Measurements from ENCODE around the gene ETDA. TPM values are rescaled to one million over a fixed set of nuclear protein-coding genes. Genes with fewer than 3 reads are reported as not detected.
"Not testable (repeated sequence)": the region's sequence is repeated elsewhere in the genome, so short reads cannot be mapped to it uniquely, and the experiment has no call there.

Gene ETDA
- total RNA-seq = not detected
- long read RNA-seq = 0 reads

- H3K4me3 ChIP-seq; DNase-seq; ATAC-seq; H3K27me3 ChIP-seq; H3K4me1 ChIP-seq; H3K36me3 ChIP-seq; H3K9me3 ChIP-seq; intact Hi-C loops (cut with DNase I); H3K27ac ChIP-seq: not testable (repeated sequence)
- WGBS (ENCODE audit: insufficient coverage, low coverage, low lambda C conversion rate, missing lambda C conversion rate) = no CpG with 5 or more reads among the region's 1 CpG
Measured at GRCh38 chrX:135252011-135252518, at the start of gene ETDA. ETDA (plus strand) TSS chrX:135252061; CDS start chrX:135253277, 1,216 bp downstream.

GRCh38 chrX:135206427-135206826 is 45.4 kb upstream of the ETDA start:
- 16% methylated on average over 2 of the region's 11 CpGs for WGBS (ENCODE audit: insufficient coverage, low coverage, low lambda C conversion rate, missing lambda C conversion rate)
- H3K4me3 ChIP-seq; H3K27ac ChIP-seq; H3K9me3 ChIP-seq; H3K36me3 ChIP-seq; intact Hi-C loops (cut with DNase I); H3K4me1 ChIP-seq; ATAC-seq: not testable (repeated sequence)
- TF ChIP-seq, protein P1, sequence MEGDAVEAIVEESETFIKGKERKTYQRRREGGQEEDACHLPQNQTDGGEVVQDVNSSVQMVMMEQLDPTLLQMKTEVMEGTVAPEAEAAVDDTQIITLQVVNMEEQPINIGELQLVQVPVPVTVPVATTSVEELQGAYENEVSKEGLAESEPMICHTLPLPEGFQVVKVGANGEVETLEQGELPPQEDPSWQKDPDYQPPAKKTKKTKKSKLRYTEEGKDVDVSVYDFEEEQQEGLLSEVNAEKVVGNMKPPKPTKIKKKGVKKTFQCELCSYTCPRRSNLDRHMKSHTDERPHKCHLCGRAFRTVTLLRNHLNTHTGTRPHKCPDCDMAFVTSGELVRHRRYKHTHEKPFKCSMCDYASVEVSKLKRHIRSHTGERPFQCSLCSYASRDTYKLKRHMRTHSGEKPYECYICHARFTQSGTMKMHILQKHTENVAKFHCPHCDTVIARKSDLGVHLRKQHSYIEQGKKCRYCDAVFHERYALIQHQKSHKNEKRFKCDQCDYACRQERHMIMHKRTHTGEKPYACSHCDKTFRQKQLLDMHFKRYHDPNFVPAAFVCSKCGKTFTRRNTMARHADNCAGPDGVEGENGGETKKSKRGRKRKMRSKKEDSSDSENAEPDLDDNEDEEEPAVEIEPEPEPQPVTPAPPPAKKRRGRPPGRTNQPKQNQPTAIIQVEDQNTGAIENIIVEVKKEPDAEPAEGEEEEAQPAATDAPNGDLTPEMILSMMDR (IDR thresholded peaks at IDR 0.05) = peak; percentile 43 to 58 (median 52)
- DNase-seq = peak; percentile 27 to 52 (median 39)
- peaks cover 0 to 15% of the 10 kb centered on the region in 2 donors for H3K27me3 ChIP-seq

GRCh38 chrX:135213200-135213844 is 38.5 kb upstream of the ETDA start:
- Histone ChIP-seq H3K27ac (no peak overlapping the region), H3K36me3 (no peaks in the 10 kb centered on the region), H3K27me3 (no peaks in the 10 kb centered on the region), H3K9me3 (no peaks in the 10 kb centered on the region), H3K4me3 (no peak overlapping the region), H3K4me1 (no peaks in the 10 kb centered on the region)
- ATAC-seq (no peak), DNase-seq (no peak)
- WGBS (ENCODE audit: insufficient coverage, low coverage, low lambda C conversion rate, missing lambda C conversion rate) = 81% methylated on average over 8 of the region's 8 CpGs
- no peak for TF ChIP-seq POLR2A (IDR thresholded peaks at IDR 0.05)
- TF ChIP-seq, protein P1 (IDR thresholded peaks at IDR 0.05) = no peak
- intact Hi-C loops (cut with DNase I) = no loop called here

GRCh38 chrX:135245989-135246388 is 5.9 kb upstream of the ETDA start:
- H3K4me1 ChIP-seq; H3K36me3 ChIP-seq; intact Hi-C loops (cut with DNase I); H3K27ac ChIP-seq; H3K4me3 ChIP-seq; ATAC-seq; H3K27me3 ChIP-seq; H3K9me3 ChIP-seq; DNase-seq: not testable (repeated sequence)
- WGBS (ENCODE audit: insufficient coverage, low coverage, low lambda C conversion rate, missing lambda C conversion rate) = no CpG with 5 or more reads among the region's 6 CpGs

- H3K4me3 ChIP-seq; H3K36me3 ChIP-seq; intact Hi-C loops (cut with DNase I); H3K4me1 ChIP-seq; H3K9me3 ChIP-seq; DNase-seq; H3K27ac ChIP-seq; H3K27me3 ChIP-seq; ATAC-seq: not testable (repeated sequence)
- 53% methylated on average over 2 of the region's 8 CpGs for WGBS (ENCODE audit: insufficient coverage, low coverage, low lambda C conversion rate, missing lambda C conversion rate)
Measured at GRCh38 chrX:135256087-135256684, 4.3 kb downstream of the ETDA start.

GRCh38 chrX:135256923-135257322 is 5.1 kb downstream of the ETDA start:
- Histone ChIP-seq H3K27ac (no peak overlapping the region), H3K4me1 (no peaks in the 10 kb centered on the region), H3K36me3 (no peaks in the 10 kb centered on the region), H3K27me3 (no peaks in the 10 kb centered on the region), H3K9me3 (no peaks in the 10 kb centered on the region), H3K4me3 (no peak overlapping the region)
- ATAC-seq (no peak), DNase-seq (no peak)
- WGBS (ENCODE audit: insufficient coverage, low coverage, low lambda C conversion rate, missing lambda C conversion rate) = 80% methylated on average over 1 of the region's 6 CpGs
- no peak for TF ChIP-seq POLR2A (IDR thresholded peaks at IDR 0.05)
- TF ChIP-seq, protein P1 (IDR thresholded peaks at IDR 0.05) = no peak
- intact Hi-C loops (cut with DNase I) = no loop called here
